HepG2 (cell line): ENCODE results near the gene ZKSCAN1. TPM values are rescaled to one million over a fixed set of nuclear protein-coding genes. Genes with fewer than 3 reads are reported as not detected.

Experiments used
- BCL3 ChIP-seq: sonication (generic); formaldehyde crosslinking; IDR thresholded peaks from 2 replicates; pipeline ENCODE4 v1.5.1; 2020; ENCODE audit warnings: mild to moderate bottlenecking, missing genetic modification reagents, moderate library complexity
- CEBPZ ChIP-seq: IDR thresholded peaks from 2 replicates; pipeline ENCODE4 v1.6.1; 2012; ENCODE audit warnings: low read length, improper control_type of control experiment
- GATAD1 ChIP-seq: IDR thresholded peaks from 2 replicates; pipeline ENCODE4 v1.6.1; 2016; ENCODE audit warnings: missing genetic modification reagents, missing compliant biosample characterization
- GTF3A ChIP-seq: sonication (generic); formaldehyde crosslinking; conservative IDR thresholded peaks from 2 replicates; pipeline ENCODE4 v1.4.0; 2020; ENCODE audit warnings: mild to moderate bottlenecking, missing genetic modification reagents
- HCFC1 ChIP-seq: fragments of 150-350 bp; IDR thresholded peaks from 2 replicates; pipeline ENCODE4 v1.6.1; 2014; ENCODE audit warnings: low read depth, low read length
- HOXA3 ChIP-seq: sonication (generic); formaldehyde crosslinking; IDR thresholded peaks from 2 replicates; pipeline ENCODE4 v1.5.0; 2020; ENCODE audit warnings: missing genetic modification reagents
- HOXD1 ChIP-seq: sonication (generic); formaldehyde crosslinking; IDR thresholded peaks from 2 replicates; pipeline ENCODE4 v1.5.0; 2020; ENCODE audit warnings: missing genetic modification reagents
- LBX2 ChIP-seq: sonication (generic); formaldehyde crosslinking; IDR thresholded peaks from 2 replicates; pipeline ENCODE4 v1.5.0; 2020; ENCODE audit warnings: missing genetic modification reagents, mild to moderate bottlenecking, borderline replicate concordance
- MTF1 ChIP-seq: sonication (generic); formaldehyde crosslinking; IDR thresholded peaks from 2 replicates; pipeline ENCODE4 v1.5.0; 2020; ENCODE audit warnings: missing genetic modification reagents
- MXI1 ChIP-seq: IDR thresholded peaks from 3 replicates; pipeline ENCODE4 v1.6.1; 2012; ENCODE audit warnings: low read depth, low read length, inconsistent platforms, borderline replicate concordance
- PAF1 ChIP-seq: IDR thresholded peaks from 2 replicates; pipeline ENCODE4 v1.6.1; 2016; ENCODE audit warnings: missing genetic modification reagents, missing compliant biosample characterization
- PAX8 ChIP-seq: sonication (generic); formaldehyde crosslinking; IDR thresholded peaks from 2 replicates; pipeline ENCODE4 v1.8.0; 2022; ENCODE audit warnings: mild to moderate bottlenecking, missing genetic modification reagents, borderline replicate concordance
- RXRB ChIP-seq: IDR thresholded peaks from 2 replicates; pipeline ENCODE4 v1.6.1; 2016; ENCODE audit warnings: borderline replicate concordance, missing genetic modification reagents, missing compliant biosample characterization
- SMAD9 ChIP-seq: sonication (generic); formaldehyde crosslinking; IDR thresholded peaks from 2 replicates; pipeline ENCODE4 v1.5.1; 2020; ENCODE audit warnings: mild to moderate bottlenecking, missing genetic modification reagents
- SRSF1 ChIP-seq: fragments of 200-400 bp; formaldehyde crosslinking; optimal IDR thresholded peaks from 2 replicates; pipeline ENCODE3; 2017; ENCODE audit warnings: mild to moderate bottlenecking, low read depth, low read length, moderate library complexity
- U2AF1 ChIP-seq: fragments of 200-400 bp; formaldehyde crosslinking; optimal IDR thresholded peaks from 2 replicates; pipeline ENCODE3; 2017; ENCODE audit warnings: mild to moderate bottlenecking, low read depth, low read length
- ZNF3 ChIP-seq: IDR thresholded peaks from 2 replicates; pipeline ENCODE4 v1.7.0; 2017; ENCODE audit warnings: inconsistent platforms
- ZNF646 ChIP-seq: sonication (generic); formaldehyde crosslinking; IDR thresholded peaks from 2 replicates; pipeline ENCODE4 v1.9.0; 2021; ENCODE audit warnings: mild to moderate bottlenecking, missing genetic modification reagents
- ZSCAN9 ChIP-seq: IDR thresholded peaks from 2 replicates; pipeline ENCODE4 v1.6.1; 2016; ENCODE audit warnings: borderline replicate concordance
- ZZZ3 ChIP-seq: sonication (generic); formaldehyde crosslinking; IDR thresholded peaks from 2 replicates; pipeline ENCODE4 v1.4.0; 2020; ENCODE audit warnings: missing genetic modification reagents, mild to moderate bottlenecking, borderline replicate concordance
- polyA plus RNA-seq, 8 experiments: library from polyadenylated mRNA; depleted of rRNA in 3 of 8; stranded (reverse) in 7 of 8; unstranded in 1 of 8; fragments of >200 nt; fragmentation: Illumina TruSeq in 4 of 8; extraction: Trizol in 4 of 8; gene quantifications; 2 replicates each; pipeline versions ENCODE4 v1.2.1 to v1.2.3, GENCODE V29; 2011 to 2016; ENCODE audit warnings: low read depth in 4 of 8, missing spikeins in 1 of 8, mixed read lengths in 1 of 8; ENCODE audit not compliant: insufficient read depth in 1 of 8
- total RNA-seq, 5 experiments: library from RNA; depleted of rRNA; stranded (reverse); fragments of >200 nt; fragmentation: Illumina TruSeq; extraction: Trizol; gene quantifications; 2 replicates each; pipeline ENCODE4 v1.2.3, GENCODE V29; 2016; ENCODE audit warnings: low read depth in 1 of 5

The ZKSCAN1 gene
- total and polyA plus RNA-seq, 2 of the 13 experiments (the other 11 are each of a cell fraction or from before 2014, with no cell fraction given): 46.4 to 60.6 TPM

- TF ChIP-seq ZNF3 (no peak), PAX8 (CRISPR knock-in tag) (no peak), HOXA3 (CRISPR knock-in tag) (peak; percentile 94), SRSF1 (no peak), ZSCAN9 (peak; percentile 92), PAF1 (no peak), LBX2 (CRISPR knock-in tag) (no peak), RXRB (CRISPR knock-in tag) (peak; percentile 84), U2AF1 (peak; percentile 31), GATAD1 (CRISPR knock-in tag) (peak; percentile 96), ZNF646 (CRISPR knock-in tag) (no peak), GTF3A (no peak; the same call in 1 of the 2 replicates), MTF1 (CRISPR knock-in tag) (no peak), HOXD1 (CRISPR knock-in tag) (0 out of 2 replicates have a peak, but pooled peaks have one; percentile 30), SMAD9 (CRISPR knock-in tag) (no peak), CEBPZ (no peak), MXI1 (peak; percentile 96; the same call in 2 of the 3 replicates), BCL3 (CRISPR knock-in tag) (peak; percentile 87), HCFC1 (peak; percentile 77), ZZZ3 (CRISPR knock-in tag) (peak; percentile 69; the same call in 1 of the 2 replicates)
These were observed 66.2 kb downstream of the ZKSCAN1 start, which contains the start of gene ZNF3 (continued) for GRCh38 chr7:100081535-100082102.
